GM18526 (cell line): ENCODE results near the gene NHLRC2.

Source experiments
- POLR2A ChIP-seq: IDR thresholded peaks from 3 replicates; pipeline ENCODE4 v1.6.1; 2011; ENCODE audit not compliant: insufficient read length; ENCODE audit errors: extremely low read depth

NHLRC2 gene, protein sequence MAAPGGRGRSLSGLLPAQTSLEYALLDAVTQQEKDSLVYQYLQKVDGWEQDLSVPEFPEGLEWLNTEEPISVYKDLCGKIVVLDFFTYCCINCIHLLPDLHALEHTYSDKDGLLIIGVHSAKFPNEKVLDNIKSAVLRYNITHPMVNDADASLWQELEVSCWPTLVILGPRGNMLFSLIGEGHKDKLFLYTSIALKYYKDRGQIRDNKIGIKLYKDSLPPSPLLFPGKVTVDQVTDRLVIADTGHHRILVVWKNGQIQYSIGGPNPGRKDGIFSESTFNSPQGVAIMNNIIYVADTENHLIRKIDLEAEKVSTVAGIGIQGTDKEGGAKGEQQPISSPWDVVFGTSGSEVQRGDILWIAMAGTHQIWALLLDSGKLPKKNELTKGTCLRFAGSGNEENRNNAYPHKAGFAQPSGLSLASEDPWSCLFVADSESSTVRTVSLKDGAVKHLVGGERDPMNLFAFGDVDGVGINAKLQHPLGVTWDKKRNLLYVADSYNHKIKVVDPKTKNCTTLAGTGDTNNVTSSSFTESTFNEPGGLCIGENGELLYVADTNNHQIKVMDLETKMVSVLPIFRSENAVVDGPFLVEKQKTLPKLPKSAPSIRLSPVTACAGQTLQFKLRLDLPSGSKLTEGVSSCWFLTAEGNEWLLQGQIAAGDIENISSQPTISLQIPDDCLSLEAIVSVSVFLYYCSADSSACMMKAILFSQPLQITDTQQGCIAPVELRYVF

DNA sequence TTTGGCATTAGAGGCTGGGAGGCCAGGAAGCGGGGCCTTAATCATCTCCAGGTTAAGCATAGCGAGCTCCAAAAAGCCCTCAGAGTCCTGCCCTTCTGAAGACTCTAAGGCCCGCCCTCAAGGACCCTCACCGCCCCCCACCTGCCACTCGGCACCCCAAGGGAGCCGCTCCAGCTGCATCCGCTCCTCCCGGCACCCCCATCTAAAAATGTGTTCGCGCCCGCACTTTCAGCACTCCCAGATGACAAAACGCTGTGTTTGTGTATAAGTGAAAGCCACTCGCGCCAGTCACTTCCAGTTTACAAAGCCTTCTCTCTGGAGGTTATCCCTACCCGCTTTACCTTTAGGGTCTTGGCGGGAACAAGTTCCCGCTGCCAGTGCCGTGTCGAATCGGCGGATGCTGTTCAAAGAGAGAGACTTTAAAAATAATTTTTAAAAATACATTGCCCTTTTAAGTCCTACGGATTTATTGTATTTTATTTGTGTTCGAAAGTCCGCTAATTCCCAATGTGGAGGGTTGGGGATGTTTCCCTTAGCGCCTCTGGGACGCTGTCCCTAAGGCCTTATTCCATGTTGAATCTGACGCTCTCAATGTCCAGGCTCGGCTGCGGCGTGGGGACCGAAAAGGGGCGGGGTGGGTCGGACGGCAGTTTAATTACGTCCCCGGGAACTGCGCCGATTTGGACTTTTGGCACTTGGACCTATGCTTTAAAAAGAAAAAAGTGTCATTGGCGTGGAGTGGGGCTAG lies at the start of gene NHLRC2, which contains the start of gene DCLRE1A:
Gene NHLRC2, plus strand, starts transcription at position 649 of the 748 bp plus-strand sequence. CDS start 212 bp downstream, outside the sequence.
Gene DCLRE1A, minus strand, starts transcription at position 70 of the 748 bp plus-strand sequence. CDS start 900 bp downstream, outside the sequence.
- peak; percentile 60 for TF ChIP-seq POLR2A

DNA sequence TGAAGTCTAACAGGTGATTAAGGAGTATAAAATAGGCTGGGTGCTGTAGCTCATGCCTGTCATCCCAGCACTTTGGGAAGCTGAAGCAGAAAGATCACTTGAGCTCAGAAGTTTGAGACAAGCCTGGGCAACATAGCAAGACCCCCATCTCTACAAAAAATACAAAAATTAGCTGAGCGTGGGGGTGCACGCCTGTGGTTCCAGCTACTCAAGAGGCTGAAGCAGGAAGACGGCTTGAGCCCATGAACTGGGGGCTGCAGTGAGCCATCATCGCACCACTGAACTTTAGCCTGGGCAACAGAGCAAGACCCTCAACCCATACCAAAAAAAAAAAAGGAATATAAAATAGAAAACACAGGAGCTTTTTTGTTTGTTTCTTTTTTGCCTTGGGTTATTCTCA lies 48.0 kb upstream of the NHLRC2 start:
- TF ChIP-seq POLR2A: no peak

DNA sequence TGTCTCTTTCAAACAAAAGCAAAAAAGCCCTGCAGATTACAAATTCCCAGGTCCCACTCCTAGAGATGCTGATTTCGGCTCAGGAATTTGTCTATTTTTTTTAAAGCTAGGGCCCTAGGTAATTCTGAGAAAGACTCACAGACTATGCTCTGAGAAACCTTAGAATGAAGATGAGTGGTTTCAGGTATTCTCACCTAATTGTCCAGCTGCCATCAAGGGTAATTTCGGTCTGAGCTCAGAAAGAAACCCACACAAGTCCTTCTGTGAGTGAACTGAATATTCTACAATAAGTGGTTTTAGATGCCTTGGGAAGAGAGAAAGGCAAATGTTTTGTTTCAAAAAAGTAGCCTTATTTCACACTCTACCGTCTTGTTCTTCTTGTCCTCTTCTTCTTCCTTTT lies 46.3 kb upstream of the NHLRC2 start:
- TF ChIP-seq POLR2A: no peak

DNA sequence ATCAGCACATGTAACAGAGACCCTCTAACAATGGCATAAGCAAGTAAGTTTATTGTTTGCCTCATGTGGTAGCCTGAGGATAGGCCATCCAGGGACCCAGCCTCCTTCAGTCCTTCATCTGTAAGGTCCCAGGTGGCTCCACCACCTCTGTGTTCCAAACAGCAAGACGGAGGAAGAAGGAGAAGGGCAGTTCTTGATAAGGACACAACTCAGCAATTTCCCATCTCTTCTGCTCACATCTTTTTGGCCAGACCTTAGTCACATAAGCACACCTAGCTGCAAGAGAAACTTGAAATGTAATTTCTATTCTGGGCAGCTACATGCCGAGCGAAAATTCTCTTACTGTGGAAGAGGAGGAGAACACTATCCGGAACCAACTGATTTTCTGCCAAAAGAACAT lies 34.5 kb upstream of the NHLRC2 start:
- TF ChIP-seq POLR2A: no peak

DNA sequence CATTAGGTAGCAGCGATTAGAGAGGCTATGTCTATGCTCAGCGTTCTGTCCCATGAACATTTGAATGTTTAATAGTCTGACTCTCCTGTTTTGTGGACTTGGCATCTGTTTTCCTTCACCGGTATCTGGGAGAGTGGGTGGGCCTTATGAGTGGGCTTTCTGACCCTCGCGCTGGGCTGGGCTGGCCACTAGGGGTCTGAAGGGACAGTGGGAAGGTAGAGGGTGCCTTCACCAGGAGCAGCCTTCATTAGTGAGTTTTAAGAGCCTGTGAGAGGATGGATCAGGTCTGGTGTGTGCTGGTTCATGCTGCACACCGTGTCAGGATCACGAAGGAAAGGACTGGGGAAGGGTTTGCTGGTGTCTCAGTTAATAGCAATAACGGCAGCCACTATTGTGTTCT lies 34.0 kb upstream of the NHLRC2 start:
- TF ChIP-seq POLR2A: no peak

DNA sequence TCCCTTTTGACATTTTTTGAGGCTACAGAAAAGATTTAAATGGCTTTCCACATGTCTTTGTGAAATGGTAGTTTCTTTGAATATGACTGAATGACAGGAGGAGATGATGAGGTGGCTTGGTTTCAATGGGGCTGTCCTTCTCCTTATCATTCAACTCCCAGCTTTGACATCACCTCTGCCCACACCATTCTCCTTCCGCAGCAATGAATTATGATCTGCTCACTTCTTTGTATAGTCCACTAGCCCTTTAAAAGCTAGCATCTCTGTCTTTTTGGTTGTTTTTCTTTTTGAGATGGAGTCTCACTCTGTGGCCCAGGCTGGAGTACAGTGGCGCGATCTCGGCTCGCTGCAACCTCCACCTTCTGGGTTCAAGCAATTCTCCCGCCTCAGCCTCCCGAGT lies 32.3 kb upstream of the NHLRC2 start:
- TF ChIP-seq POLR2A: no peak

DNA sequence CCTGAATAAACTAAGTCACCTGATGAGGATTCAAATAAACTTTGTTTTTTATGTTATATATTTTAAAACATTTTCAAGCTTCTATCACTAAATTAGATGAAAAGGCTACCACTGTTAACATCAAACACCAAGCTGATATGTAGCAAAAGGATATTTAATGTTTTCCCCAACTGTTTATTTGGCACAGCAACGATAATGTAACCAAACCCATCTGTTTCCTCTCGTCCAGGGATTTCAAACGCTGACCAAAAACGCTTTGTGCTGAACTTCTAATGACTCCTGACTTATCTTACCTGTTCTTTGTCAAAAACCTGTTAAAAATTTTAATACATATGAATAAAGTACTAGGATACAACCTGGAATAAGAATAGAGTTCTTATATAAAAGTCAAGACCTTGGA lies 31.1 kb upstream of the NHLRC2 start:
- no peak for TF ChIP-seq POLR2A

DNA sequence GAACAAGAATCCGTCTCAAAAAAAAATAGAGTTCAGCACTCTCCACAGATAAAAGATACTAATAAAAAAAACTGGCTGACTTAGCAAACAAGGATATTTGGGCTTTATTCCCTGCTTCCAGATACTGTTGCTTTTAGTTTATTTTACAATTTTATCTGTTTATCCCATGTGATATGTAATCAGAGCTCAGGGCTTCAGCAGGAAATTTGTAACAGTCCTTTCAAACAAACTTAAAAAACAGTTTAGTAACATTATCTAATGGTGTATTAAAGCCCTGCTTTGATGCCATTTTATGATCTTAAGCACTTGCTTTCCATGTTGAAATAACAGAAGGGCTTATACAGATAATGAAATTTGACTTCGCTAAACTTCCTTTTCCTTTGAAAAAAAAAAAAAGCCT lies 28.7 kb upstream of the NHLRC2 start:
- TF ChIP-seq POLR2A: no peak

DNA sequence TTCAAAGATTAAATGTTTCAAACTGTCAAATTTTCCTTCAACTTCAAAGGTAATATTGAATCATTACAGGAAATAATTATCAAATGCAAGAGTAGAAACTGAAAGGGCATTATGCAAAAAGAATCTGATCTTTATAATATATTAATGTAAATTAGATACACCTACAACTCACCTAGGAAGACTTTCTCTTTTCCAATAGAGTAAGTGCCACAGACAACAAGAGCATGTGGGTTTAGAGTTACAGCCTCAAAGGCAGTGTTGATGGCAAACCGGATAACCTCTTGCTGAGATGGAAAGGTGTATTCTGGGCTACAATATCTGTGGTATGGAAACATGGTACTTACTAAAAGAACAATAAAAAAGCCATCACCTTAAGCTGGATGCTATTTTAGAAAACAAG lies 12.3 kb upstream of the NHLRC2 start:
- TF ChIP-seq POLR2A: no peak

DNA sequence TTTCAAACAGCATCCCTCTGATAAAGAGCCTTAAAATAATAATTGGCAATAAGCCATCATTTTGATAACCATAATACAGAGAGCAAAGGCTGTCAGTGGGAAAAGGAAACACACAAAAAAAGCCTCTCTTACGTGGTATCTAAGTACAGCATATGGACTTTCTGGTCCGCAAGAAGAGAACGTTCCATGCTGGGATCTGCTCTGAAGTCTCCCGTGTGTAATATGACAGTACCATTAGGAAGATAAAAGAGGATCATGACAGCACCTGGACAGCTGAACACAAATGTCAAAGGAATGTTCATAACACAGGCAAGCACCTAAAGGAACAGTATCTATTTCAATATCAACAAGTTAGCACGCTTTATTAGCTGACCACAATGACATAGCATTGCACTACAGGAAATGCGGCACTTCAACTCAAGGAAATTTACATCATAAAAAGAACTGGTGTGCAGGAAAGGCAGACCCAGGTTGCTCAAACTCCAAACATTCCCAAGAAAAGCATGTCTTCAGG lies 10.4 kb upstream of the NHLRC2 start:
- no peak for TF ChIP-seq POLR2A

DNA sequence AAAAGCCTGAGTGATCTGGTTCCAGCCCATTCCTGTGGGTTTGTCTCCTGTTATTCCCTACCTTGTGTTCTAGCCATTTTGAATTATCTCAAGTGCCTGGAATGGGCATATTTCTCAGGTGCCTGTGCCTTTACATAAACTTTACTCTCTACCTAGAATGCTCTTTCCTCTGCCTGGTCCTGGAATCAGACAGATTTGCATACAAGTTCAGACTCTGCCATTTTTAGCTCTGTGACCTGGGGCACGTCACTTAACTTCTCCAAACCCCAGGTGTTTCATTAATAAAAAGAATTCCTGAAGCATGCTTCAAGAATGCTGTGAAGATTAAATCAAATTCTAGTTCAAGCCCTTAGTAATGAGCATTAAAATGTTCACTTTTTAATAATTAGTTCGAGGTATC lies 8.4 kb upstream of the NHLRC2 start:
- TF ChIP-seq POLR2A: no peak

DNA sequence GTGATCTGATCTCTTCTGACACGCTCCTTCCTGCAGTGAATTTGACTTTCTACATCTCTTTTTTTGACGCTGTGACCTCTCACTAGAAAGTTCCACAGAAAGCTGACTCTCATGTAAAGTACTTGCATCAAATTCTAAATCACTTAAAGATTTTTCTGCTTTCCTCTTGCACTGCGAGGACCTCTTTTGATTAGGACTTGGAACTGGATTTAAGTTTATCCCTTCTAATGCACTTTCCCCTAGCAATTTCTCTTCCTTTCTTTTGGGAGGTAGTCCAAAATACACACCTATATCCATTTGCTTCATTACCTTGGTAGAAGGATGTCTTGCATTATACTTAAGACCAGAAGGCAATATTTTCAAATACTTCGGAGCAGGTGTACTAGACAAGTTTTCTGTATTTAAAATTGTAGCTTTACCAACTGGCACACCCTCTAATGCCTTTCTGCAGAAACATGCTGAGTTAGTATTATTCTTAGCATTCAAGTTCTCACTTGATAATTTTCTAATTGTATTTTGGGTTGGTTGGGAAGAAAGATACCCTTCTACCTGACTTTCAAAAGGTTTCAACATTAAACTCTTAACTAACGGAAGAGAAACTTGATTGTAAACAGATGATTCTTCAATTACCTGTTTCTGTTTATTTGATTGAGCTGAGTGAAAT lies 5.2 kb upstream of the NHLRC2 start:
- no peak for TF ChIP-seq POLR2A

DNA sequence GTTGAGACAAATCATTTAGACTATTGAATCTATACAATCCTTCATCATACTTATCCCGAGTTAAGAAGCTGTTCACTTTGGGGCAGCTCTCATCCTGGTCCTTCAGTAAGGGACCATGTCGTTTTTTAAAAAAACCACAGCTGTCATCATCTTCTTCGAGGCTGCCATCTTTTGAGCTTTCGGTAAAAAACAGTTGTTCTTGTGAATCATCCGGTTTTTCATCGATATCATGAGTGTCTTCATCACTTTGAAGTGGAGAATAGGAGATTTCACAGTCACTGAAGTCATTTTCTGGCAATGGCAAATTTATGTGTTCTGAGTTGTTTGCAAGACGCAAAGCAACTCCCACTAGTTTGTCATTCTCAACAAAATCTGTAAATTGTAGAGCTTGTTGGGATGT lies 4.5 kb upstream of the NHLRC2 start:
- no peak for TF ChIP-seq POLR2A

DNA sequence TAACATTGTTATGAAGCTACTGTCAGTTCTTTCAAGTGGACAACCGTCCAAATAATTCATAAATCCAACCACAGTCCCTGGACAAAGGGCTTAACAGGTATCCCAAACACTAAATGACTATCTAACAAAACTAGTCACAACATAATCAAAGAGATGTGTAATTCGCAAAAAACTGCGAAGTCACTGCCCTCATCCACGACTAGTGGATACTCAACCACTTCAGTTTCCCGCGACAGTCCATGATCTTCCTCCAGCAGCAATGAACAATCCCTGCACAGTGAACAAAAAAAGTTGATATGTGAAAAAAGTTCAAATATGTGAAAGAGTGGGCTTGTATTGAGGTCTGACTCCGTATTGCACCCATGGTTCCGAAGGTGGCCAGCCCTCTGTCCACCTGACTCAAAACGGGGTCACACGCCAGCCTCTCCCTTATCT lies 866 bp upstream of the NHLRC2 start:
- TF ChIP-seq POLR2A: no peak

DNA sequence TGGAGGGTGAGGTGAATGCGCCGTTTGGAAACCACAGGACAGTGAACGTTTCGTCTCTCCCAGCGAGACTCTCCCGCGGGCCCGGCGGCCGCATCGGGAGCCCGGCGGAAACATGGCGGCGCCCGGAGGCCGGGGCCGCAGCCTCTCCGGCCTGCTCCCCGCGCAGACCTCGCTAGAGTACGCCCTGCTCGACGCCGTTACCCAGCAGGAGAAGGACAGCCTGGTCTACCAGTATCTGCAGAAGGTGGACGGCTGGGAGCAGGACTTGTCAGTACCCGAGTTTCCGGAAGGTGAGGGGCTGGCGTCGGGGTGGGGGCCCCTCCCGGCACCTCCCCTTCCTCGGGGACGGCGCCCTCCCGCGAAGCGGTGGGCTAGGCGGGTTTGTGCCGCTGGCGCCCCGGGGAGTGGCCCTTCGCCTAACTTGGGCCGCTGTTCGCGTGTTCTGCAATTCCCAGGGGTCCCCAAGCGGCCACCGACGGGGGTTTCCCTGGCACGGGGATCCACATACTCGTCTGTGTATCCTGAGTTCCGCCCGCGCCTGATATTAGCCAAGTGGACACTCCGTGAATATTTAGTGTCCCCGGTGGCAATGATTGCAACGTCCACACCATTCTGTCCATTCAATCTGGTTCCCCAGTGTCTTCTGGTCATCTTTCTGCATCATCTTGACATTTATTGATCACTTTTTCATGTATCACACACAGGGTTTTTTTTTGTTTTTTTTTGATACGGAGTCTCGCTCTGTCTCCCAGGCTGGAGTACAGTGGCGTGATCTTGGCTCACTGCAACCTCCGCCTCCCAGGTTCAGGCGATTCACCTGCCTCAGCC lies 514 bp downstream of the NHLRC2 start:
- TF ChIP-seq POLR2A: peak; percentile 75

DNA sequence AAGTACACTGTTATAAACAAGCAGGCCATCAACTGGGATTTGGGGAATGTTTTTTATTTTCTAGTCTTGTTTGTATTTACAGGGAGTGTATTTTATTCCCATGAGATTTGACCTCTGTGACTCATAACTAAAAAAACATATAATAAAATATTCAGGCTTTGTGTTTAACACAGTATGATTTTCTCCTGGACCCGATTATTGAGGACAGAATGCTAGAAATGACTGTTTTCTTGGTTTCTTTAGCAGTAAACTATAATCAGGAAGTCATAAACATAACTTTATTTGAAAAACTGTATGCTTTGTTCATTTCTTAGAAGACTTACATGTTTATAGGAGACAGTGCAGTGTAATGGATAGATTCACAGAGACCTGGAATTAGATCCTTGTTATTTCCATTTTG lies 2.1 kb downstream of the NHLRC2 start:
- no peak for TF ChIP-seq POLR2A
